Measurements from ENCODE around the gene BAIAP2L2.
"Not testable (repeated sequence)": the region's sequence is repeated elsewhere in the genome, so short reads cannot be mapped to it uniquely, and the experiment has no call there.

Gene BAIAP2L2, protein sequence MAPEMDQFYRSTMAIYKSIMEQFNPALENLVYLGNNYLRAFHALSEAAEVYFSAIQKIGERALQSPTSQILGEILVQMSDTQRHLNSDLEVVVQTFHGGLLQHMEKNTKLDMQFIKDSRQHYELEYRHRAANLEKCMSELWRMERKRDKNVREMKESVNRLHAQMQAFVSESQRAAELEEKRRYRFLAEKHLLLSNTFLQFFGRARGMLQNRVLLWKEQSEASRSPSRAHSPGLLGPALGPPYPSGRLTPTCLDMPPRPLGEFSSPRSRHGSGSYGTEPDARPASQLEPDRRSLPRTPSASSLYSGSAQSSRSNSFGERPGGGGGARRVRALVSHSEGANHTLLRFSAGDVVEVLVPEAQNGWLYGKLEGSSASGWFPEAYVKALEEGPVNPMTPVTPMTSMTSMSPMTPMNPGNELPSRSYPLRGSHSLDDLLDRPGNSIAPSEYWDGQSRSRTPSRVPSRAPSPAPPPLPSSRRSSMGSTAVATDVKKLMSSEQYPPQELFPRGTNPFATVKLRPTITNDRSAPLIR

DNA sequence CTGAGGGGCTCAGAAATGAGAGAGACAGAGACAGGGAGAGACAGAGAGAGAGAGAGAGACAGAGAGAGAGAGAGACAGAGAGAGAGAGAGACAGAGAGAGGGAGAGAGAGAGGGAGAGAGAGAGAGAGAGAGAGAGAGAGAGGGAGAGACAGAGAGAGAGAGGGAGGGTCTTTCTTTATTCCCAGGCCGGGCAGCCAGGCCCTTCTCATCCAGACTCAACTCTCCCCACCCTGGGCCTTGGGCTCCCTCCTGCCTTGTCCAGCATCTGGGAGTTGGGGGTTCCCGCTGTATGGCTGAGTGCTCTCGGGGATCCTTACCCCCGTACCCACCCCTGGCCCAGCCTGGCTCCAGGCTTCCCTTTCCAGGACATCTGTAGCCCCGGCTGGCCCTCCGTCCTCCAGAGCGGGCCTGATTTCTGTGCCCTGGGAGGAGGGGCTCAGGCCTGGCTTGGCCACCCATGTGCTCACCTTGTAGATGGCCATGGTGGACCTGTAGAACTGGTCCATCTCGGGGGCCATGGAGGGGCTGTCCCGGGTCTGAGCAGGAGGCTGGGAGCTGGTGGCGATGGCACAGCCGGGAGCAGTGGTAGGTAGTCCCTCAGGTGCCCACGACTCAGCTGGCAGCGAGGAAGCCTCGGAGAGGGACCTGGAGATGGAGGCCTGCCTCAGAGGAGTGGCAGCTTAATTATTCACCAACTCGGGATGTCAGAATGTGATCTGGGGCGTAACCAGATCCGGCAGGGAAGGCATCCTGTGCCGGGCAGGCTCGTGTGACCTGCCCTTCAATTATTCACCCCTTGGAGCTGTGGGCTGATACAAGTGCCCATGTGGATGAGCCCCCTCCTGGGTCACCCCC is at the start of gene BAIAP2L2:
TSS of gene BAIAP2L2 (minus strand) at position 677 of the 855 bp plus-strand sequence. CDS start at position 518, 159 bp downstream.
- DNase-seq (ENCODE audit: low read depth, low spot score) = no peak

DNA sequence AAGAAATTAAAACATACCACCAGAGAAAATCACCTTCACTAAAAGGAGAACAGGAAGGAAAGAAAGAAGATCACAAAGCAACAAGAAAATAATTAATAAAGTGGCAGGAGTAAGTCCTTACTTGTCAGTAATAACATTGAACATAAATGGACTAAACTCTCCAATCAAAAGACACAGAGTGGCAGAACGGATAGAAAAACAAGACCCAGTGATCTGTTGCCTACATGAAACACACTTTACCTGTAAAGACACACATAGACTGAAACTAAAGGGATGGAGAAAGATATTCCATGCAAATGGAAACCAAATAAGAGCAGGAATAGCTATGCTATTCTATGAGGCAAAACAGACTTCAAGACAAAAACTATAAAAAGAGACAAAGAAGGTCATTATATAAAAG is 45.2 kb upstream of the BAIAP2L2 start:
- no peak for DNase-seq (ENCODE audit: low read depth, low spot score)

DNA sequence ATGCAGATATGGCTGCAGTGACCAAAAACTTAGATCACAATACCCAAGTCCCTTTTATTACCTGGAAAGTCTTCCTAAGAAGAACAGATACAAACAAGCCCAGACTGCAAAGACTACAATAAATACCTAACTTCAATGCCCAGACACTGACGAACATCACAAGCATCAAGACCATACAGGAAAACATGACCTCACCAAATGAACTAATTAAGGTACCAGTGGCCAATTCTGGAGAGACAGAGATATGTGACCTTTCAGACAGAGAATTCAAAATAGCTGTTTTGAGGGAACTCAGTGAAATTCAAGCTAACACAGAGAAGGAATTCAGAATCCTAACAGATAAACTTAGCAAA is 44.1 kb upstream of the BAIAP2L2 start:
- not testable (repeated sequence) for DNase-seq (ENCODE audit: low read depth, low spot score)

DNA sequence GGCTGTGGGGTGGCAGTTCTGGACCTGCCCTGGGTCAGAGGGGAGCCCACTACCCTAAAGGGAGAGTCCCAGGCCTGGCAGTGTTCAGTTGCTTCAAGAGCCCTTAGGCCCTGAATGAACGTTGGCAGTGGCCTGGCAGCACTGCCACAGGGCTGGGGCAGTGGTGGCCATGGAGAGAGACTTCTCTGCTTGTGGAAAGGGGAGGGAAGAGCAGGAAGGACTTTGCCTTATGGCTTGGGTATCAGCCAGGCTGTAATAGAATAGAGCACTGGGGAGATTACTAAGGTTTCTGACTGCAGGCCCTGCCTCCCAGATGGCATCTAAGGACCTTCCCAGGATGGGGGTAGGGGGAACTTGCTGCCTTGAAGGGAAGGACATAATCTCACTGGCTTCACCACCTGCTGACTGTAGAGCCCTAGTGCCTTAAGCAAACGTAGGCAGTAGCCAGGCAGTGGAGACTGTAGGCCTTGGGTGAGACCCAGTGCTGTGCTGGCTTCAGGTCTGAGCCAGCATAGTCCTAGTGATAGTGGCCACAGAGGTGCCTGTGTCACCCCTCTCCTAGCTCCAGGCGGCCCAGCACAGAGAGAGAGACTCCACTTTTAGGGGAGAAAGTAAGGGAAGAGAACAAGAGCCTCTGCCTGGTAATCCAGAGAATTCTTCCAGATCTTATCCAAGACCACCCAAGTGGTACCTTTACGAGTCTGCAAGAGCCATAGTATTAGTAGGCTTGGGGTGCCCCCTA is 43.5 kb upstream of the BAIAP2L2 start:
- DNase-seq (ENCODE audit: low read depth, low spot score) = no peak

DNA sequence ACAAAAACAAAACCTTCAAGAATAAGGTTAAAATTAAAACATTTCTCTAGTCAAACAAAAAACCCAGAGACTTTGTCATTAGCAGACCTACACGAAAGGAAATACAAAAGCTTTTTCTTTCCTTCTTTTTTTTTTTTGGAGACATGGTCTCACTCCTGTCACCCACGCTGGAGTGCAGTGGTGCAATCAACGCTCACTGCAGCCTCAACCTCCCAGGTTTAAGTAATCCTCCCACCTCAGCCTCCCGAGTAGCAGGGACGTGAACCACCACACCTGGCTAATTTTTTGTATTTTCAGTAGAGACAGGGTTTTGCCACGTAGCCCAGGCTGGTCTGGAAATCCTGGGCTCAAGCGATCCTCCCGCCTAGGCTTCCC is 40.6 kb upstream of the BAIAP2L2 start:
- DNase-seq (ENCODE audit: low read depth, low spot score) = no peak

DNA sequence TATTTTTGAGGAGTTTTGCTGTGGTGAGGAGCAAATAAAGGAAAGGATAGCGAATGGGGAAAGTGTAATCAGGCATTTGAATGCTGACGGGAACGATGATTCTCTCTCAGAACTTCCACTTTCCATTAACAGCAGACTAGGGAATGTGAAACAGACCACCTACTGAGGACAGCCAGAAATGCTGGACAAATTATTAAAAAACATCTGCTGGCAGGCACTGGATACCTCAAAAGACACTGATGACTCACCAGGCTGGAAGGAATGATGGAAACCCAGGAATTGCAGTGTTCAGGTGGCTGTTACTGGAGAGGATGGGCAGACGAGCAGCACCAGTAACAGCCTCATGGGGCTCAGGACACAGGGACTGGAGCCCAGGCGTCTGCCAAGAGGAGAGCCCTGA is 37.8 kb upstream of the BAIAP2L2 start:
- DNase-seq (ENCODE audit: low read depth, low spot score) = no peak

DNA sequence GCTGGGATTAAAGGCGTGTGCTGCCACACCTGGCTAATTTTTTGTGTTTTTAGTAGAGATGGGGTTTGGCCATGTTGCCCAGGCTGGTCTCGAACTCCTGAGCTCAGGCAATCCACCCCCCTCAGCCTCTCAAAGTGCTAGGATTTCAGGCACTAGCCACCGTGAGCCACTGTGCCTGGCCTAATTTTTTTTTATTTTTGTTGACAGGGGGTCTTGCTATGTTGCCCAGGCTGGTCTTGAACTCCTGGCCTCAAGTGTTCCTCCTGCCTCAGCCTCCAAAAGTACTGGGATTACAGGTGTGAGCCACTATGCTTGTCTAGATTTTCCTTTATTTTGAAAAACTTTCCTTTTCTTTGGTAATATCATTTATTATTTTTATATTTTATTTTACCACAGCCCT is 35.7 kb upstream of the BAIAP2L2 start:
- DNase-seq (ENCODE audit: low read depth, low spot score) = not testable (repeated sequence)

DNA sequence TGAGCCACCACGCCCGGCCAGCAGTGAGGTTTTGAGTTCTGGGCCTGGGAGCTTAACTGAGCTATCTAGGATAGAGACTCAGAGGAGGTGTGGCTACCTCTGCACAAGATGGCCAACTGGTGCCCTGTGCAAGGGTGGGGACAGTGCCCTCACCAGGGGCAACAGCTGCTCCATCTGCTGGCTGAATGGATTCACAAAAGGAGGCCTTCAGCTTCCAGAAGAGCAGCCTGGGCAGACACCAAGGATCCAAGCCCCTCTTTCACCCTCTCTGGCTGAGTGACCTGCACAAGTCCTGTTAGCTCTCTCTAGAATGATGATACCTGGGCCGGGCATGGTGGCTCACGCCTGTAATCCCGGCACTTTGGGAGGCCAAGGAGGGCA is 33.5 kb upstream of the BAIAP2L2 start:
- DNase-seq (ENCODE audit: low read depth, low spot score) = no peak

DNA sequence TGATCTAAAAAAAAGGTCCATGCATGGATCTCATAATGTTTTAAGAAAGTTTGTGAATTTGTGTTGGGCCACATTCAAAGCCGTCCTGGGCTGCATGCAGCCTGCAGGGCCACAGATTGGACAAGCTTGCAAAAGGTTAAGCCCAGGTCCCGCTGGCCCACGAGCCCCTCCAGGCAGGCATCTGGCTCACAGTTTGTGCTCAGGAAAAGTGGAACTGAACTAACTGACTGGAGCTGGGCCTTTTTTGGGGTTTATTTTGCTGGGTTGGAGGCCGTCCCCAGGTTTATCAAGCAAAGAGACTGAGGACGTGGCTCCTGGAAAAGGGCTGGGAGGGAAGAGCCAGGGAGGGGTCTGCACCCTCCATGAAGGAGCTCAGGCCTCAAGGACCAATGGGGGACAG is 32.1 kb upstream of the BAIAP2L2 start:
- DNase-seq (ENCODE audit: low read depth, low spot score) = no peak

DNA sequence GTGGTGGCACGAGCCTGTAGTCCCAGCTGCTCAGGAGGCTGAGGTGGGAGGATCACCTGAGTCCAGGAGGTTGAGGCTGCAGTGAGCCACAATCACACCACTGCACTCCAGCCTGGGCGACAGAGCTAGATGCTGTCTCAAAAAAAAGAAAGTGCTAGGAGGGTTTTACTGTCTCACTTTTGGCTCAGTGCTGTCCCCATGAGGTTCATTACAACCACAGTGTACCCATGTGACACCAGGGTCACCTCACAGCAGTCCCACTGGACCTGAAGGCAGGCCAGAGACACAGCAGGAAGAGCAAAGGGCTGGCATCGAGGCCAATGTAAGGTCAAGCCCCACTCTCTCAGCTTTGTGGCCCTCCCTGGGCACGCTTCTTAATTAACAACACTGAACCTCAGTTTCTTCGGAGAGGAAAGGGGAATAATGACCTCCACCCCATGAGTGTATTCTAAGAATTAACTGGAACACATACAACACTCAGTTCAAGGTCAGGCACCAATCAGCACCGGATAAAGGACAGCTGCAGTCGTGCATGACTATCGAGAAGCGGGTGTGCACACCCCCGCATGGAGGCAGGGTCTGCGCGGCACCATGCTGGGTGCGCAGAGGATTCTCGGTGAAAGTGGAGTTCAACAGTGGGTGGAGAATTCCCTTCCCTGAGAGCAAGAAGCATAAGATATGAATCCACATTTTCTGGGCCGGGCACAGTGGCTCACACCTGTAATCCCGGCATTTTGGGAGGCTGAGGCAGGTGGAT is 30.9 kb upstream of the BAIAP2L2 start:
- no peak for DNase-seq (ENCODE audit: low read depth, low spot score)

DNA sequence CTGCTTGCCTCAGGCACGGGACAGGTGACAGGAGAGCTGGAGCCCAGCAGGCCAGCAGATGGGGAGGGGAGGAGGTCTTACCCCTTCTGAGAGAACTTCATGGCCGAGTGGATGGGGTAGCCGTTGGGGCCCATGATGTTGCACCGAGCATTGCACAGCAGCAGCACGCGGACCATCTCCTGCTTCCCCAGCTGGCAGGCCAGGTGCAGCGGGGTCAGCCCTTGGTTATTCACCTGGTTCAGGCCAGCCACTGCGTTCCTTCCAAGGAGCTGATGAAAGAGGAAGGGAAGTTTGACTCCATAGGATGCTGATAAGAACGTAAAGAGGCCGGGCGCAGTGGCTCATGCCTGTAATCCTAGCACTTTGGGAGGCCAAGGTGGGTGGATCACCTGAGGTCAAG is 29.4 kb upstream of the BAIAP2L2 start:
- DNase-seq (ENCODE audit: low read depth, low spot score) = no peak

DNA sequence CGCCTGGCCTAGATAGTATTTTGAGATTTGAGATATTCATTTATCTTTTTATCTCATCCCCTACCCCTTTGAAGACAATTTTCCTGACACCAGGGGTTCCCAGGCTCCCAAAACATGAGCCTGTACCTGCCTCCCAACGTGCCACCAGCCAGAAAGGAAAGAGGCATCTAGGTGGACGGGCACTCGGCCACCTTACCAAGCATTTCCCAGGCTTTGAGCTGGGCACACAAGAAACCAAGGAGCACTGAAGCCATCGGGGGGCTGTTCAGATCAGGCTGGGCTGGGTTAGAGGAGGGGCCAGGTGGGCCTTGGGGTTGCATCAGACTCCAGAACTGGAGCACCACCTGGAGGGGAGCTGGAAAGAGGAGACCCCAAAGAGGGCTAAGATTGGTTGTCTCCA is 28.5 kb upstream of the BAIAP2L2 start:
- DNase-seq (ENCODE audit: low read depth, low spot score) = no peak

DNA sequence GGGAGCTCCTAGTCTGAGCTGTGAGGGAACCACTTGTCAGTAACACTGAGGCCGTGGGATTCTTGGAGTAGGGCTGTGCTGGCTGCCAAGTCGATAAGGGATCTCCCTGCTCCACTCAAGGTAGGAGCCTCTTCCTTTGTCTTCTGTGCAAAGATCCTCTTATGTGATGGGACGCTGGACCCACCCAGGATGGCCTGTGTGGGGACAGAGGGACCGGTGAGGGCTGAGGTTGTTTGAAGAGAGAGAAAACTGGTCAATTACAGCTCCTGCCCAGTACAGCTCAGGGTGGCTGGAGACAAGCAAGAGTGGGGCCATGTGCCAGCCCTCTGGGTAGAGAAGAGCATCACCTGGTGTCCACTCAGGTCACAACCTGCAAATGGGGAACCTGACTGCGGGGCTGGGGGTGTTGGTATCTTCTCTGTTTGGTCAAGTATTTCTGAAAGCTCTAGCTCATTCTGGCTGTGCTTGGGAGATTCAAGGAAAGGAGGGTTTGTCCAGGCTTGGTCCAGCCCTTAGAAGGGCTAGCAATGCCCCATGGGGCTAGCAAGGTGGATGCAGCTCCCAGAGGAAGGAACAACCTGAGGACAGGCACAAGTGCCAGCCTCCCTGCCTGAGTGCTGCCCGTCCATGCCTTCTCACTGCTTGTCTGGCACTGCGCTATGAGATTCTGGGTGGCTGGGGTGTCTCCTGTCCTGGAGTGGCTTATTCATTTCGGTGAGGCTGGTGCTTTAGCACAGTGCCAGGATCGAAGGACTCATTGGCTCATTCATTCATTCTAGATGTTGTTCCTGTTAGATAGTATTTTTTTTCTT is 27.6 kb upstream of the BAIAP2L2 start:
- no peak for DNase-seq (ENCODE audit: low read depth, low spot score)

DNA sequence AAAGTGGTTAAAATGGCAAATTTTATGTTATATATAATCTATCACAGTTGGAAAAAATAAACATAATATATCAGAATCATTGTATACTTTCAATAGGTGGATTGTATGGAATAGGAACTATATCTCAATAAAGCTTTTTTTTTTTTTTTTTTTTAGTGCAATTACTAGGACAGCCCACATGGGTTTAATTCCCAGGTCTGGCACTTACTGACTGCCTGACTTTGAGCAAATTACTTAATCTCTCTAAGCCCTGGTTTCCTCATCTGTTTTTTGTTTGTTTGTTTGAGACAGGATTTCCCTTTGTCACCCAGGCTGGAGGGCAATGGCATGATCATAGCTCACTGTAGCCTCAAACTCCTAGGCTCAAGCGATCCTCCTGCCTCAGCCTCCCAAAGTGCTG is 26.1 kb upstream of the BAIAP2L2 start:
- no peak for DNase-seq (ENCODE audit: low read depth, low spot score)

DNA sequence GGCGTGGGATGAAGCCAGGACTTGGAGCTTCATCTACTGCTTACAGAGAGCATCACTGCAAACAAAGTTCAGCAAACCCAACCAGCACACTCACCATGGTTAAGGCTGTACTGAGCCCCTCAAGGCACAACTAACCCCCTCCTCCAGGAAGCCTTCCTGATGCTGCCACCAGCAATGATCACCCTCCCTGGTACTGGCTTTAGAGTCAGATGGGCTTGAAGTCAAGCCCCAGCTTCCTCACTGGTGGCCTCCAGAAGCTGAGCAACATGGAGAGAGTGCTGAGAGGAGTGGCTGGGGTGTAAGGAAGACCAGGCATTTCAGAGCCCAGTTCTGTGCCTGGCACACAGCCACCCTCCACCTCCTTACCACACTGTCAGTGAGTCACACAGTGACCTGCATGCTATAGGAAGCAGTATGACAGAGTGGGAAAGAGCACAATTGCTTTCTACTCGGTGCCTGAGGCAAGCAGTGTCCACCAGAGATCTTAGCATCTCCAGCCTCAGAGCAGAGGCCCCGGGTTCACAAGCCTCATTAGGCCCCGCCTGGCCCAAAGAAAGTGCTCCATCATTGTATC is 24.7 kb upstream of the BAIAP2L2 start:
- no peak for DNase-seq (ENCODE audit: low read depth, low spot score)

DNA sequence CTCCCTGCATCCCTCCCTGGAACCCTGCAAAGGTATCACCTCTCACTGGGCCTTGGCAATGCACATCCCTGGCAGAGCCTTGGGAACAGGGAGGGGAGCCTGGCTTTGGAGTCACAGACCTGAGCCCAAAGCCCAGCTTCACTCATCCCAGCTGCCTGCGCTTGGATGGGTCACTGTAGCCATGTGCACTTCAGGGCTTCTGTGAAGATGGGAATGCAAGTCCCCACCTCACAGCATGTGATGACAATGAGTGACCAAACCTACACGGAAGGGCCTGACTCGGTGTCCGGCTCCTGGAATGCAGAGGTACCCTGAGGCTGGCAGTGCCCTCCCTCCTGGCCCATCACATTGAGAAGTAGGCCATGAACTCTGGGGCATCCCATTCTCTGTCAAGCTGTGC is 22.8 kb upstream of the BAIAP2L2 start:
- DNase-seq (ENCODE audit: low read depth, low spot score) = no peak

DNA sequence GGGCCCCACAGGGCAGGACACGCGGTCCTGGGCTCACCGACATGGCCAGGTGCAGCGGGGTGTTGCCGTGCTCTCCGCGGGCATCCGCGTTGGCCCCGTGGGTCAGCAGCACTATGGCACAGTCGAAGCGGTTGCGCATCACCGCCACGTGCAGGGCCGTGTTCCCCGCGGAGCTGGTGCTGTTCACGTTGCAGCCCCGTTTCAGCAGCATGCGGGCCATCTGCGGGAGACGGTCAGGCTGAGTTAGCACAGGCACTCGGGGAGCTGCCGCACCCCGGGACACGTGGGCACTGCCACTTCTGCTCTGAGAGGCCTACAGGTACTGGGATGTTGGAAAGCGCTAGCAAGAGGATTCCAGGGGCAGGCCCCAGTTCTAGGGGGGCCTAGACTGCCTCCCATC is 22.3 kb upstream of the BAIAP2L2 start:
- DNase-seq (ENCODE audit: low read depth, low spot score) = no peak

DNA sequence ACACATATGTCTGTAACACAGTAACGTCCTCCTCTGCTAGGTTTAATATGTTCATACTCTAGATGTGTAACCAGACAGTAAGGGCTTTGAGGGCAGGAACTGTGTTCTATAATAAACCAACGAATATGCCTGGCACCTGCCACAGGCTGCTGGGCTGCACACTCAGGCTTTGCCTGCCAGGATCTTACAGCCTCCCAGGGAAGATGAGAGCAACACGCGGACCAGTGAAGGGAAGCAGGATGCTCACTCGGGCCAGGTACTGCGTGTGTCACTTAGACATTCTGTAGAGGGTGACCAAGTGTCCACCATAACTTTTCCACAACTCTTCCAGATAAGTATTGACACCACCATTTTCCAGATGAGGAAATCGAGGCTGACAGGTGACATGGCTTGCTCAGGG is 21.7 kb upstream of the BAIAP2L2 start:
- no peak for DNase-seq (ENCODE audit: low read depth, low spot score)

DNA sequence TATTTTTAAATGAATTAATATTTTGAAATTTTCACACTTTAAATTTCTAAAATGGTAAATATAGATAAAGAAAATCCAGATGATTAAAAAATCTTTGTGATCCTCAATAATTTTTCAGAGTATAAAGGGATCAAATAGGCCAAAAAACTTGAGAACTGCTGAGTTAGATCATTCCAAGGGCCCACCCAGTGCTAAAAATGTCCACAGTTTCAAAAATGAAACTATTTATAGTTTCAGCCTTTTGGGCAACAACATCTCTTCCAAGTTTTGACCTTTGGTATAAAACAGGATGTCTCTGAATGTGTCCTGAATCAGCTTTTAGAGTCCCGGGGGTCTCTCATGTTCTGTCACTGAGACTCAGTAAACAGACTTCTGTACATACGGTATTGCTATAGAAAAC is 20.9 kb upstream of the BAIAP2L2 start:
- no peak for DNase-seq (ENCODE audit: low read depth, low spot score)

DNA sequence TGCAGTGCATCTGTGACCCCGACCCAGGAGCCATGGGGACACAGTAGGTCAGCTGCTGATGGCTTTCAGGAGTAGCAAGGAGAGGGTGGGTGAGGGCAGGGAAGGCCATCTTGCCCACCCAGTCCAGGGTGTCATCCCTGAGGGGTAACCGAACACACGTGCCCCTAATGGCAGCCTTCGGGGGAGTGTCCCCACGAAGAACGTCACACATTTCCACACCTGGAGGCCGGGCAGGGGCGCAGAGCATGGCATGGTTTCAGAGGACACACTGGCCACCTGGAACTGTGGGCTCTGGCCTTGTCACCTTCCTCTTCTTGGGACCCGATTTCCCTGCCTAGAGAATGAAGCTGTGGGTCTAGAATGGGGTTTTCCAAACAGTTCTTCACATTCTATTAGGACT is 19.4 kb upstream of the BAIAP2L2 start:
- DNase-seq (ENCODE audit: low read depth, low spot score) = no peak

Data from iPS DF 19.7 (cell line).